Measurements from ENCODE around the gene THAP7. TPM values are rescaled to one million over a fixed set of nuclear protein-coding genes. Genes with fewer than 3 reads are reported as not detected.

Gene THAP7
- total and polyA plus RNA-seq, 9 of the 15 experiments (the other 6 are each of a cell fraction or from before 2014, with no cell fraction given) = 7.9 to 263 (median 84.1) TPM

- TF ChIP-seq REST (IDR thresholded peaks at IDR 0.05; ENCODE audit: borderline replicate concordance) = no peak
- no peak for TF ChIP-seq REST (CRISPR knock-in tag; IDR thresholded peaks at IDR 0.05; ENCODE audit: low read depth)
- TF ChIP-seq ZNF76 (CRISPR knock-in tag; IDR thresholded peaks at IDR 0.05; ENCODE audit: borderline replicate concordance) = 0 out of 2 replicates have a peak, but pooled peaks have one; percentile 52
- no peak for TF ChIP-seq XRCC5 (IDR thresholded peaks at IDR 0.05; ENCODE audit: low read depth, low read length)
- no peak for TF ChIP-seq RAD51 (IDR thresholded peaks at IDR 0.05; ENCODE audit: borderline replicate concordance, low read depth)
- TF ChIP-seq SREBF2 (CRISPR knock-in tag; IDR thresholded peaks at IDR 0.05) = no peak
- no peak for TF ChIP-seq PPARD (CRISPR knock-in tag; IDR thresholded peaks at IDR 0.05)
- no peak for TF ChIP-seq ZKSCAN8 (CRISPR knock-in tag; IDR thresholded peaks at IDR 0.05)
- no peak for TF ChIP-seq TCF15 (CRISPR knock-in tag; IDR thresholded peaks at IDR 0.05)
- TF ChIP-seq GTF3C2 (IDR thresholded peaks at IDR 0.05; ENCODE audit: borderline replicate concordance, extremely low read depth, insufficient read length) = no peak
- no peak for TF ChIP-seq MYC (IDR thresholded peaks at IDR 0.05; ENCODE audit: low read depth, low read length)
- no peak for TF ChIP-seq MYC (CRISPR knock-in tag; IDR thresholded peaks at IDR 0.05; ENCODE audit: borderline replicate concordance, low read depth)
- TF ChIP-seq TAF7 (tag; IDR thresholded peaks at IDR 0.05) = no peak
- TF ChIP-seq CGGBP1 (CRISPR knock-in tag; IDR thresholded peaks at IDR 0.05) = no peak
Measured at GRCh38 chr22:21043860-21044535, 42.1 kb upstream of the THAP7 start (continued).
